Effector memory CD4-positive, alpha-beta T cell (primary cell): ENCODE results near the gene MED12.
"Not testable (repeated sequence)": the region's sequence is repeated elsewhere in the genome, so short reads cannot be mapped to it uniquely, and the experiment has no call there.

Source experiments
- DNase-seq, 3 donors: peaks; one replicate each; pipeline ENCODE4 v3.0.0-alpha.2; 2020
- H3K27ac ChIP-seq: 2 replicates; pipeline ENCODE4 v1.7.0; 2013; ENCODE audit warnings: mild to moderate bottlenecking, low read length, moderate library complexity; ENCODE audit not compliant: insufficient read depth, poor library complexity, severe bottlenecking
- H3K27me3 ChIP-seq: replicated peaks from 2 replicates; pipeline ENCODE4 v1.7.0; 2013; ENCODE audit warnings: mild to moderate bottlenecking, low read length; ENCODE audit not compliant: insufficient read depth, control insufficient read depth, poor library complexity, severe bottlenecking
- H3K36me3 ChIP-seq: 2 replicates; pipeline ENCODE4 v1.7.0; 2013; ENCODE audit warnings: mild to moderate bottlenecking, low read length, moderate library complexity; ENCODE audit not compliant: control insufficient read depth, insufficient read depth
- H3K4me1 ChIP-seq: 2 replicates; pipeline ENCODE4 v1.7.0; 2013; ENCODE audit warnings: low read length, mild to moderate bottlenecking; ENCODE audit not compliant: control insufficient read depth, insufficient read depth, poor library complexity, severe bottlenecking
- H3K4me3 ChIP-seq: 2 replicates; pipeline ENCODE4 v1.7.0; 2013; ENCODE audit warnings: low read length, low read depth, mild to moderate bottlenecking; ENCODE audit not compliant: insufficient read depth, poor library complexity, severe bottlenecking
- H3K9me3 ChIP-seq: 2 replicates; pipeline ENCODE4 v1.7.0; 2013; ENCODE audit warnings: mild to moderate bottlenecking, low read length, moderate library complexity; ENCODE audit not compliant: control insufficient read depth

The MED12 gene

GRCh38 chrX:71171110-71171801 is 52.9 kb downstream of the MED12 start:
- Histone ChIP-seq H3K9me3 (no peaks in the 10 kb centered on the region), H3K36me3 (no peaks in the 10 kb centered on the region), H3K27me3 (no peaks in the 10 kb centered on the region), H3K27ac (no peak overlapping the region), H3K4me3 (no peak overlapping the region), H3K4me1 (no peaks in the 10 kb centered on the region)
- DNase-seq: no peak

- H3K9me3 ChIP-seq: no peaks in the 10 kb centered on the region
- DNase-seq: no peak
- H3K4me3 ChIP-seq: no peak overlapping the region
- no peaks in the 10 kb centered on the region for H3K36me3 ChIP-seq
- H3K4me1 ChIP-seq: no peaks in the 10 kb centered on the region
- H3K27ac ChIP-seq: no peak overlapping the region
- H3K27me3 ChIP-seq: no peaks in the 10 kb centered on the region
These were observed 55.0 kb downstream of the MED12 start for GRCh38 chrX:71173440-71173839.

- no peak overlapping the region for H3K4me3 ChIP-seq
- no peaks in the 10 kb centered on the region for H3K27me3 ChIP-seq
- H3K4me1 ChIP-seq: no peaks in the 10 kb centered on the region
- DNase-seq: no peak
- no peaks in the 10 kb centered on the region for H3K9me3 ChIP-seq
- no peaks in the 10 kb centered on the region for H3K36me3 ChIP-seq
- H3K27ac ChIP-seq: no peak overlapping the region
These were observed 56.4 kb downstream of the MED12 start for GRCh38 chrX:71174795-71175194.

GRCh38 chrX:71175531-71175930 is 57.1 kb downstream of the MED12 start:
- no peak for DNase-seq
- H3K4me3 ChIP-seq: no peak overlapping the region
- no peaks in the 10 kb centered on the region for H3K36me3 ChIP-seq
- H3K9me3 ChIP-seq: no peaks in the 10 kb centered on the region
- no peak overlapping the region for H3K27ac ChIP-seq
- H3K27me3 ChIP-seq: no peaks in the 10 kb centered on the region
- H3K4me1 ChIP-seq: no peaks in the 10 kb centered on the region

- no peaks in the 10 kb centered on the region for H3K27me3 ChIP-seq
- DNase-seq: no peak
- H3K4me3 ChIP-seq: no peak overlapping the region
- H3K36me3 ChIP-seq: no peaks in the 10 kb centered on the region
- H3K9me3 ChIP-seq: no peaks in the 10 kb centered on the region
- H3K4me1 ChIP-seq: peaks cover 4% of the 10 kb centered on the region
- no peak overlapping the region for H3K27ac ChIP-seq
These were observed 58.9 kb downstream of the MED12 start for GRCh38 chrX:71177327-71177726.

GRCh38 chrX:71178908-71179307 is 60.5 kb downstream of the MED12 start:
- H3K27ac ChIP-seq: no peak overlapping the region
- peaks cover 4% of the 10 kb centered on the region for H3K4me1 ChIP-seq

GRCh38 chrX:71180579-71181265 is 62.3 kb downstream of the MED12 start:
- not testable (repeated sequence) for H3K4me3 ChIP-seq, H3K9me3 ChIP-seq, H3K36me3 ChIP-seq, DNase-seq, H3K27me3 ChIP-seq, H3K4me1 ChIP-seq
- peak overlapping the region; percentile 94 for H3K27ac ChIP-seq

More at GRCh38 chrX:71178908-71179307, 60.5 kb downstream of the MED12 start:
- no peaks in the 10 kb centered on the region for H3K36me3 ChIP-seq
- peak in 1 of 3 donors; percentile 16 for DNase-seq
- H3K9me3 ChIP-seq: no peaks in the 10 kb centered on the region
- H3K27me3 ChIP-seq: no peaks in the 10 kb centered on the region
- H3K4me3 ChIP-seq: no peak overlapping the region

- Histone ChIP-seq H3K27ac (peak overlapping the region; percentile 94), H3K27me3 (no peaks in the 10 kb centered on the region), H3K4me3 (peak overlapping the region; percentile 65), H3K36me3 (no peaks in the 10 kb centered on the region), H3K9me3 (no peaks in the 10 kb centered on the region), H3K4me1 (peaks cover 4% of the 10 kb centered on the region)
- peak; percentile 30 to 43 (median 38) for DNase-seq
These were observed 63.1 kb downstream of the MED12 start for GRCh38 chrX:71181558-71181909.

- peak overlapping the region; percentile 65 for H3K4me3 ChIP-seq
- DNase-seq: peak; percentile 69 to 79 (median 75)
- no peaks in the 10 kb centered on the region for H3K9me3 ChIP-seq
- H3K4me1 ChIP-seq: peaks cover 4% of the 10 kb centered on the region
- no peaks in the 10 kb centered on the region for H3K27me3 ChIP-seq
- peak overlapping the region; percentile 94 for H3K27ac ChIP-seq
- H3K36me3 ChIP-seq: no peaks in the 10 kb centered on the region
These were observed 63.8 kb downstream of the MED12 start for GRCh38 chrX:71181910-71182799.

GRCh38 chrX:71182871-71183270 is 64.5 kb downstream of the MED12 start:
- Histone ChIP-seq H3K27ac (peak overlapping the region; percentile 94), H3K4me3 (peak overlapping the region; percentile 65)

More at GRCh38 chrX:71182871-71183270, 64.5 kb downstream of the MED12 start:
- DNase-seq: no peak
- no peaks in the 10 kb centered on the region for H3K9me3 ChIP-seq
- H3K4me1 ChIP-seq: peaks cover 4% of the 10 kb centered on the region
- H3K27me3 ChIP-seq: no peaks in the 10 kb centered on the region
- H3K36me3 ChIP-seq: no peaks in the 10 kb centered on the region
